GM12801 (cell line): ENCODE data around the gene HNRNPK.

Experiments
- TF ChIP-seq, protein P1 (sequence below): IDR thresholded peaks from one replicate; pipeline ENCODE4 v1.5.1; 2011; ENCODE audit warnings: control low read depth; ENCODE audit not compliant: insufficient read length; ENCODE audit errors: extremely low read depth

Gene HNRNPK

DNA sequence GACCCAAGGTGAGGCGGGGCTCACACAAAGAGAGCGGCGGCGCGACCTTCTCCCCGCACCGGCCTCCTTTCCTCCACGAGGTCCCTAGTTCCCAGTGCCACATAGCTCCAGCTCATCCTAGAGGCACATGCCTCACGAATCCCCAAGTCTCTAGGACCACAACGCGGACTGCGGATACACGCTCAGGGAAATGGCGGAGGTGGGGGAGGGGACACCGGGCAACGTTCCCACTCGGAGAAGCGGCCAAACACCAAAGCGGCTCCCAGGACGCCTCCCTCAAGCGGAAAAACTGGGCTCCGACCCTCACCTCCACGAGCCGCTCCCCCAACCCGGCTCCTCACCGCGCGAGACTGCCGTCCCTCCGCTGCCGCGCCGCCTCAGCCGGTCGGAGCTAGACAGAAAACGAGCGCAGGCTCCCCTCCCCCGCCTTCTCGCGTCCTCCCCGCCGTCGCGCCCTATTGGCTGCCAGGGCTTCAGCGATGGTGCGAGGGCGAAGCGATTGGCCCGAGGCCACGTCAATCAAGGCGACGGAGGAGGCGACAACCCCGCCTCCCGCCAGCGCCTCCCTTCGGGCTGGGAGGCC, at the start of gene HNRNPK:
Gene HNRNPK, minus strand, starts transcription at position 404 of the 583 bp plus-strand sequence. CDS start 1,963 bp downstream, outside the sequence.
- TF ChIP-seq, protein P1, sequence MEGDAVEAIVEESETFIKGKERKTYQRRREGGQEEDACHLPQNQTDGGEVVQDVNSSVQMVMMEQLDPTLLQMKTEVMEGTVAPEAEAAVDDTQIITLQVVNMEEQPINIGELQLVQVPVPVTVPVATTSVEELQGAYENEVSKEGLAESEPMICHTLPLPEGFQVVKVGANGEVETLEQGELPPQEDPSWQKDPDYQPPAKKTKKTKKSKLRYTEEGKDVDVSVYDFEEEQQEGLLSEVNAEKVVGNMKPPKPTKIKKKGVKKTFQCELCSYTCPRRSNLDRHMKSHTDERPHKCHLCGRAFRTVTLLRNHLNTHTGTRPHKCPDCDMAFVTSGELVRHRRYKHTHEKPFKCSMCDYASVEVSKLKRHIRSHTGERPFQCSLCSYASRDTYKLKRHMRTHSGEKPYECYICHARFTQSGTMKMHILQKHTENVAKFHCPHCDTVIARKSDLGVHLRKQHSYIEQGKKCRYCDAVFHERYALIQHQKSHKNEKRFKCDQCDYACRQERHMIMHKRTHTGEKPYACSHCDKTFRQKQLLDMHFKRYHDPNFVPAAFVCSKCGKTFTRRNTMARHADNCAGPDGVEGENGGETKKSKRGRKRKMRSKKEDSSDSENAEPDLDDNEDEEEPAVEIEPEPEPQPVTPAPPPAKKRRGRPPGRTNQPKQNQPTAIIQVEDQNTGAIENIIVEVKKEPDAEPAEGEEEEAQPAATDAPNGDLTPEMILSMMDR, result no peak

DNA sequence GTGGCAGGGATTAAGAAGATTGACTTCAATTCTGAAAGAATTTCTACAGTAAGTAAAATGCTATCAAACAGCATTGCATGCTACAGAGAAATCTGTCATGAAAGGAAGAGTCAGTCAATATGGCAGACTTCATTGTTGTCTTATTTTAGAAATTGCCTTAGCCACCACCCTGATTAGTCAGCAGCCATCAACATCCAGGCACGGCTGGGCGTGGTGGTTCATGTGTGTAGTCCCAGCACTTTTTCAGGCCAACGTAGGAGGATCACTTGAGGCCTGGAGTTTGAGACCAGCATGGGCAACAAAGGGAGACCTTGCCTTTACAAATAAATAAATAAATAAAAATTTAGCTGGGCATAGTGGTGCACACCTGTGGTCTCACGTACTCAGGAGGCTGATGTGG, 47.2 kb upstream of the HNRNPK start:
- TF ChIP-seq, protein P1, result no peak

DNA sequence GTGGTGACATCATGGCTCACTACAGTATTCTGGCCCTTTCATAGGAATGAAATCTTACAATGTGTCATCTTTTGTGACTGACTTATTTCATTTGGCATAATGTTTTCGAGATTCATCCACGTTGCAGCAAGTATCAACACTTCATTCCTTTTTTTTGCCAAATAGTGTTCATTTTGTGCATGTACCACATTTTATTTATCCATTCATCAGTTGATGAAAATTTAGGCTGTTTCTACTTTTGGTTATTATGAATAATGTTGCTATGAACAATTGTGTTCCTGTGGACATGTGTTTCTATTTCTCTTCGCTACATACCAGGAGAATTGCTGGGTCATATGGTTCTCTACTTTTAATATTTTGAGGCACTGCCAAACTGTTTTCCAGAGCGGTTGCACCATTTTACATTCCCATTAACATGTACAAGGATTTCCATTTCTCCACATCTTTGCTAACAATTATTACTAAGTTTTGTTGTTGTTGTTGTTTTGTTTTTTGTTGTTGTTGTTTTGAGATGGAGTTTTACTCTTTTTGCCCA, 44.1 kb upstream of the HNRNPK start:
- TF ChIP-seq, protein P1, result no peak

DNA sequence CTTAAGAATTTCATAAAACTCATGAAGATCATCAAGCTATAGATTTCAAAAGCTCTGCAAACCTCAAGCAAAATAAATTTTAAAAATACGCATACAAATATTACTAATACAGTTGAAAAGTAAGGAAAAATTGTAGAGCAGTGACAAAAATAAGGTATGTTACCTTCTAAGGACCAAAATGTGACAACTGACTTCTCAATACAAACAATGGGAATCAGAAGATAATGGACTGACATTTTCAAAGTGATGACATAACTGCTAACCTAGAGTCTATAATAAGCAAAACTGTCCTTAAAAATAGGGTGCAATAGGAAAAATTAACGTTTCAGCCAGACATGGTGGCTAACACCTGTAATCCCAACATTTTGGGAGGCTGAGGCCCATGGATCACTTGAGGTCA, 27.6 kb upstream of the HNRNPK start:
- TF ChIP-seq, protein P1, result no peak

DNA sequence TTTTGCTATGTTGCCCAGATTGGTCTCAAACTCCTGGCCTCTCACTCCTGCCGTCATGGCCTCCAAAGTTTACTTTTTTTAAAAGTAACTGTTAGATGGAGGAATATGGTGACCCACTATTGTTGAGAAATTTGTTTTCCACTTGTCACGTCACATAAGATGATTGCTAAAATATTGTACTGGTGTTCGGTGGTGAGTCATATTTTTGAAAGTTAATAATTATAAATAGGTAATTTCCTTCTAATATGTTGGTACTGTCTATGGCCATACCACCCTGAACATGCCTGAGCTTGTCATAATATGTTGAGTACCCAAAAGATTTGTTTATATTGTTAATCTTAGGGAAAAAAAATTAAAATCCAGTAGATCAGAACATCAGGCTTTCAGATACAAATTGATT, 23.2 kb upstream of the HNRNPK start:
- TF ChIP-seq, protein P1, result no peak

DNA sequence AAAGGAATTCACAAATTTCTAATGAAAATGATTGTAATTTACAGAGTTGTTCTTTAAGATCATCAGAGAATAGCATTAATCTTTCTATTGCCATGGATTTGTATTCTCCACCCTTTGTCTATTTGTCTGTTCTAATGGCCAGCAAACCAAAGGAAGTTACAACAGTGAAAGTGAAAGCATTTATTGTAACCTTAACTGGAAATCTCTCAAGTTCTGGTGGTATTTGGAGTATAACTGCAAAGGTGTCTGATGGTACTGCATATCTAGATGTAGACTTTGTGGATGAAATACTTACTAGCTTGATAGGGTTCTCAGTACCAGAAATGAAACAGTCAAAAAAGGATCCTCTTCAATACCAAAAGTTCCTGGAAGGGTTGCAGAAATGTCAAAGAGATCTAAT, 22.3 kb upstream of the HNRNPK start:
- TF ChIP-seq, protein P1, result no peak

DNA sequence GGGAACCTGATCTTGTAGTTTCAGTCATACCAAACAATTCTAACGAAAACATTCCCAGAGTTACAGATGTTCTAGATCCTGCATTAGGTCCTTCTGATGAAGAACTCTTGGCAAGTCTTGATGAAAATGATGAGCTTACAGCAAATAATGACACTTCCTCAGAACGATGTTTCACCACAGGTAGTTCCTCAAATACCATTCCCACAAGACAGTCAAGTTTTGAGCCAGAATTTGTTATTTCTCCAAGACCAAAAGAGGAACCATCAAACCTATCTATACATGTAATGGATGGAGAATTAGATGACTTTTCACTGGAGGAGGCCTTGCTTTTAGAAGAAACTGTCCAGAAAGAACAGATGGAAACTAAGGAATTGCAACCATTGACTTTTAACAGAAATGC, 21.6 kb upstream of the HNRNPK start:
- TF ChIP-seq, protein P1, result no peak

DNA sequence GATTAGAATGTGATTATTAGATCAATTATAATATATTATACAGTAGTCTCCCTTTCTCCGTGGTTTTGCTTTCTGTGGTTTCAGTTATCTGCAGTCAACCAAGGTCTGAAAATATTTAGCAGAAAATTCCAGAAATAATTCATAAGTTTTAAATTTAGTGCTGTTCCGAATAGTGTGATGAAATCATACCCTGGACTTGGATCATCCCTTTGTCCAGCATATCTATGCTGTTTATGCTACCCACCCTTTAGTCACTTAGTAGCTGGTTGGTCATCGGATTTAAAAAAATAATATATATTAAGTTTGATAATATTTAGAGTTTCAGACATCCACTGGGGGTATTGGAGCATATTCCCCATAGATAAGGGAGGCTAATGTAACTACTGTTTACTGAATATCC, 20.2 kb upstream of the HNRNPK start:
- TF ChIP-seq, protein P1, result no peak
